Activated CD4-positive, alpha-beta memory T cell treated with anti-CD3 and anti-CD28 coated beads, Interleukin-2, amount 10 ng/mL, durations not matched to agents 7 days and 5 days (primary cell): Measurements from ENCODE around the gene TENT4A. TPM values are rescaled to one million over a fixed set of nuclear protein-coding genes. Genes with fewer than 3 reads are reported as not detected.

ENCODE experiments used
- CTCF ChIA-PET: fragments of 350-600 bp; sonication (Branson Sonifier 250); formaldehyde crosslinking; loops from one replicate; lab custom pipeline; 2021; ENCODE audit warnings: antibody characterized with exemption, inconsistent platforms; lab: Charles Lee
- POLR2A ChIA-PET: fragments of 350-600 bp; sonication (Branson Sonifier 250); formaldehyde crosslinking; loops from one replicate; lab custom pipeline; 2021; ENCODE audit warnings: antibody characterized with exemption; lab: Charles Lee
- DNase-seq: peaks from one replicate; pipeline ENCODE4 v3.0.0-alpha.2; 2020
- H3K27ac Mint-ChIP-seq: one replicate; pipeline ENCODE4 v1.8.0; 2021; ENCODE audit warnings: mild to moderate bottlenecking, mixed read lengths
- H3K27me3 Mint-ChIP-seq: one replicate; pipeline ENCODE4 v1.8.0; 2021; ENCODE audit warnings: mixed read lengths
- H3K36me3 Mint-ChIP-seq: one replicate; pipeline ENCODE4 v1.8.0; 2021; ENCODE audit warnings: low read depth, mixed read lengths
- H3K4me1 Mint-ChIP-seq: one replicate; pipeline ENCODE4 v1.8.0; 2021; ENCODE audit warnings: mixed read lengths
- H3K4me3 Mint-ChIP-seq: one replicate; pipeline ENCODE4 v1.8.0; 2021; ENCODE audit warnings: mild to moderate bottlenecking, mixed read lengths
- H3K9me3 Mint-ChIP-seq: one replicate; pipeline ENCODE4 v1.8.0; 2021; ENCODE audit warnings: mixed read lengths
- total RNA-seq, 2 experiments: library from RNA; stranded (reverse); gene quantifications; one replicate each; pipeline ENCODE4 v1.2.3, GENCODE V29; 2021

The TENT4A gene
- total RNA-seq, 2 experiments from 2014 or later: 34.3 to 36.6 TPM

DNA sequence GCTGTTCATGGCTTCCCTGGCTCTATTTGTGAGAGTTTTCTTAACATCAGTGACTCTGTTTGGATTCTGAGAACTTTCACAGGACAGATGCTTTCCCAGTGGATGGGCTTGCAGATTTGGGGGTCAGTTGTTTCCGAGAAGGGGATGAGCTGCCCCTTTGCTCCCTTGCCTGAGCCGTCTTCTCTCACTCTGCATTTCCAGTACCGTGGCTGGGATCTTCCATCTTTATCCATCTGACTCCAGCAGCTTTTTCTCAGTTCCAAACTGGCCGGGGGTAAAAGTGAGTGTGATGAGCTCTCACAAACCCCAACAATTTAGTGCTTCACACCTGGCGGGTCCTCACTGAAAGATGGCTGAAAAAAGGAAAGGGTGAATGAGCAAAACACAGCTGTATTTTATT, 79.1 kb downstream of the TENT4A start:
- ChIA-PET POLR2A (no interaction called here), CTCF (interaction anchor here (1.0 kb wide), 1 partner anchor 8 kb away, joined by 4 read pairs; no protein-coding TSS in a partner anchor)
- no peak overlapping the region for H3K27ac Mint-ChIP-seq
- H3K9me3 Mint-ChIP-seq: no peaks in the 10 kb centered on the region
- H3K4me3 Mint-ChIP-seq: no peak overlapping the region
- H3K27me3 Mint-ChIP-seq: peaks cover 39% of the 10 kb centered on the region
- DNase-seq: no peak
- peaks cover 3% of the 10 kb centered on the region for H3K4me1 Mint-ChIP-seq
- no peaks in the 10 kb centered on the region for H3K36me3 Mint-ChIP-seq

DNA sequence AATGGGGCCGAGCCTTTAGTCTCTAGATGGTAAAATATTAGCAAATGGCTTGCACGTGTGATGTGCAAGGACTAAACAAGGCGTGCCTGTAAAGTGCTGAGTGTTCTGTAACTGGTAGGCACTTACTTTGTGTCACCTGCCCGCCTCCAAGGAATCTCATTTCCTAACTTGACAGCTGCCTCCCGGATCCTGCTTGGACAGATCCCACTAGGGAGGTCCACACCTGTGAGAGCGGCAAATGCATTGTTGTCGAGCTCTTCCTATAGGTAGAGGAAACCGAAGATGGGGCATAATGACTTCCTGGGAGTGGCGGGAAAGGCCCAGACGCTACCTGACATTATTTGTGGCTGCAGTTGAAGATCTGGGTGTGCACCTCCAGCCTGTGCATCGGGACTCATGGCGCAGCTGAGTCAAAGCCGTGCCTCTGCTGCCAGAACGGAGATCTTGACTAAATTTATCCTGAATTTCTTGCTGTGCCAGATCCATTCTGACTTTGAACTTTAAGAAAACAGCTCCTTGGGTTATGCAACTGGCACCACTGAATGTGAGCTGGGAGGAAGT, 79.8 kb downstream of the TENT4A start:
- Mint-ChIP-seq H3K4me1 (peaks cover 3% of the 10 kb centered on the region), H3K27ac (no peak overlapping the region), H3K9me3 (no peaks in the 10 kb centered on the region), H3K36me3 (no peaks in the 10 kb centered on the region), H3K27me3 (peaks cover 42% of the 10 kb centered on the region), H3K4me3 (no peak overlapping the region)
- no peak for DNase-seq
- ChIA-PET POLR2A (no interaction called here), CTCF (interaction anchor here (1.0 kb wide), 1 partner anchor 9 kb away, joined by 4 read pairs; no protein-coding TSS in a partner anchor)

DNA sequence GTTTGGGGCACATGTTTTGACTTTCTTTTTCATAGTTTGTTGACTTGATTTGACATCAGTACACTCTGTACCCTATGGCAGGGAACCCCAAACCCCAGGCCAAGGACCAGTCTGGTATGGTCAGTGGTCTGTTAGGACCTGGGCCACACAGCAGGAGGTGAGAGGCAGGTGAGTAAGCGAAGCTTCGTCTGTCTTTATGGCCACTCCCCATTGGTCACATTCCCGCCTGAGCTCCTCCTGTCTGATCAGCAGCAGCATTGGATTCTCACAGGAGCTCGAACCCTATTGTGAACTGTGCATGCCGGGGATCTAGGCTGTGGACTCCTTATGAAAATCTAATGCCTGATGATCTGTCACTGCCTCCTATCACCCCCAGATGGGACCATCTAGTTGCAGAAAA, 88.0 kb downstream of the TENT4A start:
- Mint-ChIP-seq H3K4me1 (no peaks in the 10 kb centered on the region), H3K27ac (no peak overlapping the region), H3K9me3 (no peaks in the 10 kb centered on the region), H3K27me3 (peaks cover 17% of the 10 kb centered on the region), H3K36me3 (no peaks in the 10 kb centered on the region), H3K4me3 (no peak overlapping the region)
- DNase-seq: no peak
- ChIA-PET POLR2A (no interaction called here), CTCF (no interaction called here)

DNA sequence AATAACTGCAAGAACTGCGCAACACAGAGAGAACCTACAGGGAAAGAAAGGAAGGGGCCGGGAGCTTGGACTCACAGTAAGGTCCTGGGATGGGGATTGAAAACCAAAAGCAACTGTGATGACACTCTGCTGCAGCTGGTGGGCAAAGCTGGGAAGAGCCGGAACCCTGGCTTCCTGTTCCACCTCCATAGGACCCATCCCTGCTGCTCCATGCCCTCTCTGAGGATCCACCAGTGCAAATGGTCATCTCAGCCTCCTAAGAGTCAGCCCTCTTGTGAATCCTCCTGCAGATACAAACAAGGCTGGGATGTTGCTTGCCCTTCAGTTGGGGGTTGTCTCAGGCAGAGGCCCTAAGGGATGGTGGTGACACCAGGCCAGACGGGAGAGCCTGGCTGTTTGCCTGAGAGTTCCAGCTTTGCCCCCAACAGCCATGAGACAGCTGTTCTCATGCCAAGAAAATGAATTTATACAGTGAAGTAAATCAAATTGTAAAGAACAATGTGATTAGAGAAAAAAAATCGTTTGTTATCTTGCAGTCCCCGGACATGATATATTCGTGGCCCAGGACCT, 90.8 kb downstream of the TENT4A start:
- ChIA-PET POLR2A (no interaction called here), CTCF (no interaction called here)
- no peaks in the 10 kb centered on the region for H3K36me3 Mint-ChIP-seq
- H3K4me1 Mint-ChIP-seq: no peaks in the 10 kb centered on the region
- no peak overlapping the region for H3K27ac Mint-ChIP-seq
- H3K4me3 Mint-ChIP-seq: no peak overlapping the region
- peaks cover 9% of the 10 kb centered on the region for H3K27me3 Mint-ChIP-seq
- no peak for DNase-seq
- H3K9me3 Mint-ChIP-seq: no peaks in the 10 kb centered on the region

DNA sequence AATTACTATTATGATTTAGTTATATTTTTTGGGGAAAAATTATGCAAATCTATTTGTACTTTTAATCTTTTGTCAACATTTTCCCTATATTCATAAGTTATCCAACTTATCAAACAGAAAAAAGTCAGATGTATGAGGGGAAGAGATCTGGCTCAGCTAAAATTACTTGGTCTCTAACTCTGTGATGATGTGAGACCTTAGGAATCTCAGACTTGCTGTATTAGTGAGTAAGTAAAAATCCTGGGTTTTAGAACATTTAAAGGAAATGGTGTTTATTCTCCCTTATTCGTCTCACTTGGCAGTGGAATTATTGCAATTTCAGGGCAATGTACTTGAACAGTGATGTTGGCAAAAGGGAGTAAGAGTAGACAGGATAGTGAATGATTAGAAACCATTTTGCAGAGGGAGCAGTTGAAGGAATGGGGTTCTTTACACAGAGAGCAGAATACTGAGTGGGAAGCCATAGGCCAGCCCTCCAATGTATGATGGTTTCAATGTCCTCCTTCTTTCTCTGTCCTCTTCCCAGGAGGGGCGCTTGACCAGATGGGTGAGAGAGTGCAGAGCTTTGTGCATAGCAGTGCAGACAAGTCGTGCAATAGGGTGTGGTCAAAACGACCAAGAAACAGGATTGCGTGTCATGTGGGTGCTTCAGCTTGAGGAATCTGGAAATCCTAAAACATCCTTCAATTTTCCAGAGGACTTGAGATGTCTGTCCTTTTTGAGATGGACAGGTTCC, 91.7 kb downstream of the TENT4A start:
- ChIA-PET CTCF (no interaction called here), POLR2A (no interaction called here)
- no peak overlapping the region for H3K27ac Mint-ChIP-seq
- H3K4me3 Mint-ChIP-seq: no peak overlapping the region
- H3K4me1 Mint-ChIP-seq: no peaks in the 10 kb centered on the region
- H3K9me3 Mint-ChIP-seq: no peaks in the 10 kb centered on the region
- peaks cover 8% of the 10 kb centered on the region for H3K27me3 Mint-ChIP-seq
- H3K36me3 Mint-ChIP-seq: no peaks in the 10 kb centered on the region
- DNase-seq: no peak

DNA sequence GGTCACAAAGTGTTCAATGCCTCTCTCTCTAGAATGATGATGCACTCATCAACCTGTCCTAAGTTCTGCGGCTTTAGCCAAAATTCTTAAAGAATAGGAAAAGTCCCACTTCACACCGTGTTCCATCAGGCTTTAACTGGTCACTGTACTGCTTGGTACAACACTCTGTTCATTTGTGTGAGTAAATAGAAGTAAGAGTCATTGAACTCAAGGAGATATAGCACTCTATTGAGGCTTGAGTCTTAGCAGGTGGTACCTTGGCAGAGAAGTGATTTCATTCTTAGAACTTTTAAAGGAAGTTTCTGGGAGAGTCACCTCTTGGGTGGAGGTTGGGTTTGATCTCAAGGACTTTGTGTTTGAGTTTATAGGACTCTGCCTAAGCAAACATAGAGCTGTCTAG, 92.6 kb downstream of the TENT4A start:
- Mint-ChIP-seq H3K4me1 (no peaks in the 10 kb centered on the region), H3K27ac (no peak overlapping the region), H3K9me3 (no peaks in the 10 kb centered on the region), H3K27me3 (peaks cover 8% of the 10 kb centered on the region), H3K36me3 (no peaks in the 10 kb centered on the region), H3K4me3 (no peak overlapping the region)
- ChIA-PET CTCF (interaction anchor here (0.6 kb wide), 1 partner anchor 16 kb away, joined by 3 read pairs; no protein-coding TSS in a partner anchor), POLR2A (no interaction called here)
- DNase-seq: no peak

Other genes with a start within 250 kb of the TENT4A start
- gene NSUN2, start 80.4 kb upstream of the TENT4A start, total RNA-seq: 10 to 100 TPM; 63.5 to 73.3 TPM
- gene SRD5A1, start 80.0 kb upstream of the TENT4A start, total RNA-seq: 10 to 100 TPM; 10.2 to 12.4 TPM